GM23338 (cell line): Measurements from ENCODE around the gene OXER1. TPM values are rescaled to one million over a fixed set of nuclear protein-coding genes. Genes with fewer than 3 reads are reported as not detected.

Experiments
- ATAC-seq: fragments of 200-7000 bp; cut with Tn5 transposase; 3 replicates; pipeline ENCODE4 v1.9.1; 2020
- DNase-seq: peaks from one replicate; pipeline ENCODE4 v3.0.0-alpha.2; 2015; ENCODE audit warnings: low spot score
- H2AFZ ChIP-seq: fragments of 200-600 bp; sonication (generic); 2 replicates; pipeline ENCODE4 v1.8.0; 2016; ENCODE audit warnings: antibody characterized with exemption, mild to moderate bottlenecking, moderate library complexity
- H3F3A ChIP-seq: fragments of 200-600 bp; sonication (generic); replicated peaks from 2 replicates; pipeline ENCODE4 v1.8.0; 2017; ENCODE audit warnings: antibody characterized with exemption, mixed run types, low read depth
- H3K27ac ChIP-seq: fragments of 200-600 bp; sonication (generic); 2 replicates; pipeline ENCODE4 v1.6.1; 2016; ENCODE audit warnings: low read depth
- H3K27me3 ChIP-seq: fragments of 200-600 bp; sonication (generic); 2 replicates; pipeline ENCODE4 v1.8.0; 2016; ENCODE audit warnings: mild to moderate bottlenecking, mixed run types, moderate library complexity; ENCODE audit not compliant: insufficient read depth
- H3K36me3 ChIP-seq: fragments of 200-600 bp; sonication (generic); 2 replicates; pipeline ENCODE4 v1.8.0; 2016; ENCODE audit warnings: mild to moderate bottlenecking; ENCODE audit not compliant: insufficient read depth
- H3K4me1 ChIP-seq: fragments of 200-600 bp; sonication (generic); 2 replicates; pipeline ENCODE4 v1.8.0; 2016; ENCODE audit warnings: mild to moderate bottlenecking, moderate library complexity; ENCODE audit not compliant: insufficient read depth
- H3K4me2 ChIP-seq: fragments of 200-600 bp; sonication (generic); 2 replicates; pipeline ENCODE4 v1.7.1; 2017; ENCODE audit warnings: mixed run types
- H3K4me3 ChIP-seq: fragments of 200-600 bp; sonication (generic); 2 replicates; pipeline ENCODE4 v1.6.1; 2016; ENCODE audit warnings: mixed run types
- H3K79me2 ChIP-seq: fragments of 200-600 bp; sonication (generic); replicated peaks from 2 replicates; pipeline ENCODE4 v1.8.0; 2017; ENCODE audit warnings: mild to moderate bottlenecking; ENCODE audit not compliant: insufficient read depth
- H3K9me2 ChIP-seq: fragments of 200-600 bp; sonication (generic); 2 replicates; pipeline ENCODE4 v1.8.0; 2017; ENCODE audit not compliant: insufficient read depth
- H4K20me1 ChIP-seq: fragments of 200-600 bp; sonication (generic); replicated peaks from 2 replicates; pipeline ENCODE4 v1.8.0; 2017; ENCODE audit warnings: mild to moderate bottlenecking; ENCODE audit not compliant: insufficient read depth
- H3K27ac Mint-ChIP-seq: 2 replicates; pipeline ENCODE4 v1.8.0; 2020; ENCODE audit warnings: inconsistent platforms, mild to moderate bottlenecking, moderate library complexity, mixed read lengths
- H3K27me3 Mint-ChIP-seq: 3 replicates; pipeline ENCODE4 v1.8.0; 2022; ENCODE audit warnings: low read depth, mild to moderate bottlenecking, moderate library complexity, mixed read lengths, inconsistent platforms; ENCODE audit not compliant: insufficient read depth, poor library complexity
- H3K36me3 Mint-ChIP-seq: 3 replicates; pipeline ENCODE4 v1.8.0; 2021; ENCODE audit warnings: low read depth, mild to moderate bottlenecking, inconsistent platforms, moderate library complexity, mixed read lengths
- H3K4me1 Mint-ChIP-seq: 3 replicates; pipeline ENCODE4 v1.8.0; 2020; ENCODE audit warnings: mild to moderate bottlenecking, inconsistent platforms, mixed read lengths
- H3K4me3 Mint-ChIP-seq: 3 replicates; pipeline ENCODE4 v1.8.0; 2021; ENCODE audit warnings: moderate library complexity, mild to moderate bottlenecking, inconsistent platforms, mixed read lengths
- H3K9me3 Mint-ChIP-seq: 3 replicates; pipeline ENCODE4 v1.8.0; 2020; ENCODE audit warnings: moderate library complexity, mild to moderate bottlenecking, inconsistent platforms, mixed read lengths
- CREB1 ChIP-seq: fragments of 250-450 bp; sonication (Bioruptor Pico); IDR thresholded peaks from 2 replicates; pipeline ENCODE4 v1.5.0; 2020; ENCODE audit warnings: low read depth, mild to moderate bottlenecking, moderate library complexity
- ETS1 ChIP-seq: IDR thresholded peaks from 2 replicates; pipeline ENCODE4 v1.6.1; 2016; ENCODE audit warnings: antibody characterized with exemption
- EZH2 ChIP-seq: fragments of 200-600 bp; sonication (generic); IDR thresholded peaks from one replicate; pipeline ENCODE4 v1.8.0; 2017; ENCODE audit warnings: antibody characterized with exemption, mild to moderate bottlenecking, low read depth; ENCODE audit not compliant: unreplicated experiment
- EZH2phosphoT487 ChIP-seq: fragments of 200-600 bp; sonication (generic); IDR thresholded peaks from one replicate; pipeline ENCODE4 v1.8.1; 2018; ENCODE audit warnings: antibody characterized with exemption; ENCODE audit not compliant: unreplicated experiment
- JUNB ChIP-seq: IDR thresholded peaks from one replicate; pipeline ENCODE4 v1.6.1; 2016; ENCODE audit warnings: antibody characterized with exemption; ENCODE audit not compliant: unreplicated experiment
- NANOG ChIP-seq: IDR thresholded peaks from 2 replicates; pipeline ENCODE4 v1.6.1; 2016; ENCODE audit warnings: antibody characterized with exemption, borderline replicate concordance
- POLR2AphosphoS5 ChIP-seq: IDR thresholded peaks from 2 replicates; pipeline ENCODE4 v1.6.1; 2016; ENCODE audit warnings: antibody characterized with exemption, low read depth
- REST ChIP-seq: IDR thresholded peaks from one replicate; pipeline ENCODE4 v1.6.1; 2018; ENCODE audit warnings: antibody characterized with exemption; ENCODE audit not compliant: unreplicated experiment
- STAT1 ChIP-seq: IDR thresholded peaks from one replicate; pipeline ENCODE4 v1.6.1; 2016; ENCODE audit warnings: antibody characterized with exemption; ENCODE audit not compliant: unreplicated experiment
- ZNF114 ChIP-seq: fragments of 250-450 bp; sonication (Bioruptor Pico); IDR thresholded peaks from 2 replicates; pipeline ENCODE4 v1.5.0; 2020; ENCODE audit warnings: mild to moderate bottlenecking, moderate library complexity
- ZNF331 ChIP-seq: fragments of 250-450 bp; sonication (Bioruptor Pico); IDR thresholded peaks from 2 replicates; pipeline ENCODE4 v1.5.0; 2020; ENCODE audit warnings: low read depth, mild to moderate bottlenecking, moderate library complexity
- ZNF462 ChIP-seq: fragments of 250-450 bp; sonication (Bioruptor Pico); IDR thresholded peaks from 2 replicates; pipeline ENCODE4 v1.5.0; 2020; ENCODE audit warnings: mild to moderate bottlenecking, moderate library complexity
- polyA plus RNA-seq: library from polyadenylated mRNA; unstranded; fragments of >200 nt; fragmentation: Nextera tagmentation; extraction: Ambion mirVana; gene quantifications from 2 replicates; pipeline ENCODE4 v1.2.1, GENCODE V29; 2016
- total RNA-seq: library from RNA; depleted of rRNA; stranded (reverse); fragments of >200 nt; shearing (Covaris generic); gene quantifications from 2 replicates; pipeline ENCODE4 v1.2.3, GENCODE V29; 2014
- TF ChIP-seq, protein P1 (sequence below), 2 experiments: fragments of 200-600 bp in 1 of 2; sonication (generic) in 1 of 2; conservative IDR thresholded peaks; 2 replicates each; pipeline versions ENCODE4 v1.5.1 to v1.6.1; 2016 to 2017; ENCODE audit warnings: antibody characterized with exemption in 2 of 2, low read depth in 2 of 2, mild to moderate bottlenecking in 2 of 2, moderate library complexity in 1 of 2

Gene OXER1
- total and polyA plus RNA-seq, 2 experiments from 2014 or later: 0.69 to 1.5 TPM

- TF ChIP-seq STAT1 (no peak), NANOG (no peak), EZH2 (no peak), ETS1 (no peak), ZNF462 (no peak), REST (no peak), CREB1 (no peak), POLR2AphosphoS5 (no peak), JUNB (no peak), ZNF331 (CRISPR knock-in tag) (no peak), EZH2phosphoT487 (no peak), ZNF114 (CRISPR knock-in tag) (no peak)
- TF ChIP-seq, protein P1, sequence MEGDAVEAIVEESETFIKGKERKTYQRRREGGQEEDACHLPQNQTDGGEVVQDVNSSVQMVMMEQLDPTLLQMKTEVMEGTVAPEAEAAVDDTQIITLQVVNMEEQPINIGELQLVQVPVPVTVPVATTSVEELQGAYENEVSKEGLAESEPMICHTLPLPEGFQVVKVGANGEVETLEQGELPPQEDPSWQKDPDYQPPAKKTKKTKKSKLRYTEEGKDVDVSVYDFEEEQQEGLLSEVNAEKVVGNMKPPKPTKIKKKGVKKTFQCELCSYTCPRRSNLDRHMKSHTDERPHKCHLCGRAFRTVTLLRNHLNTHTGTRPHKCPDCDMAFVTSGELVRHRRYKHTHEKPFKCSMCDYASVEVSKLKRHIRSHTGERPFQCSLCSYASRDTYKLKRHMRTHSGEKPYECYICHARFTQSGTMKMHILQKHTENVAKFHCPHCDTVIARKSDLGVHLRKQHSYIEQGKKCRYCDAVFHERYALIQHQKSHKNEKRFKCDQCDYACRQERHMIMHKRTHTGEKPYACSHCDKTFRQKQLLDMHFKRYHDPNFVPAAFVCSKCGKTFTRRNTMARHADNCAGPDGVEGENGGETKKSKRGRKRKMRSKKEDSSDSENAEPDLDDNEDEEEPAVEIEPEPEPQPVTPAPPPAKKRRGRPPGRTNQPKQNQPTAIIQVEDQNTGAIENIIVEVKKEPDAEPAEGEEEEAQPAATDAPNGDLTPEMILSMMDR (conservative IDR thresholded peaks at IDR 0.05; ENCODE audit: low read depth in 2 of 2): no peak
- H3K79me2 ChIP-seq: no peaks in the 10 kb centered on the region
- peaks cover 41% of the 10 kb centered on the region for H3K36me3 Mint-ChIP-seq
- H3K9me3 Mint-ChIP-seq: peaks cover 51% of the 10 kb centered on the region
- H3K4me3 ChIP-seq: no peak overlapping the region
- H3K27ac ChIP-seq: no peak overlapping the region
- H3K4me3 Mint-ChIP-seq: no peak overlapping the region
- H3K4me2 ChIP-seq: no peak overlapping the region
- peaks cover 21% of the 10 kb centered on the region for H3K4me1 ChIP-seq
- no peak overlapping the region for H3K27ac Mint-ChIP-seq
- H3K27me3 ChIP-seq: no peaks in the 10 kb centered on the region
- no peak for ATAC-seq
- no peaks in the 10 kb centered on the region for H3K9me2 ChIP-seq
- H2AFZ ChIP-seq: no peak overlapping the region
- H3K4me1 Mint-ChIP-seq: peaks cover 15% of the 10 kb centered on the region
- H3K36me3 ChIP-seq: peaks cover 26% of the 10 kb centered on the region
- H3F3A ChIP-seq: 0 out of 2 replicates have a peak, but pooled peaks cover 4% of the 10 kb centered on the region
- H4K20me1 ChIP-seq: no peaks in the 10 kb centered on the region
- H3K27me3 Mint-ChIP-seq: peaks cover 4% of the 10 kb centered on the region
- DNase-seq: no peak
Observed at GRCh38 chr2:42775810-42776209, 11.9 kb upstream of the OXER1 start.
